T-helper 2 cell treated with Interferon-gamma antibody and Interleukin-4, amounts not matched to agents 5 μg/mL and 100 μg/mL, for 36 hours (primary cell): Measurements from ENCODE around the gene SSTR1.
A peak's percentile ranks its signal among the peaks of the same experiment; 100 is the strongest.

ENCODE experiments used
- DNase-seq: peaks from one replicate; pipeline ENCODE4 v3.0.0; 2021; ENCODE audit warnings: low spot score
- H3K27ac Mint-ChIP-seq: one replicate; pipeline ENCODE4 v1.8.0; 2021; ENCODE audit warnings: mild to moderate bottlenecking, mixed read lengths
- H3K27me3 Mint-ChIP-seq: one replicate; pipeline ENCODE4 v1.8.0; 2021; ENCODE audit warnings: low read depth, mixed read lengths
- H3K36me3 Mint-ChIP-seq: one replicate; pipeline ENCODE4 v1.8.0; 2021; ENCODE audit warnings: low read depth, mixed read lengths
- H3K4me1 Mint-ChIP-seq: one replicate; pipeline ENCODE4 v1.8.0; 2021; ENCODE audit warnings: low read depth, mixed read lengths
- H3K4me3 Mint-ChIP-seq: one replicate; pipeline ENCODE4 v1.8.0; 2022; ENCODE audit warnings: mild to moderate bottlenecking, moderate library complexity, mixed read lengths
- H3K9me3 Mint-ChIP-seq: one replicate; pipeline ENCODE4 v1.8.0; 2021; ENCODE audit warnings: mixed read lengths

Gene SSTR1

DNA sequence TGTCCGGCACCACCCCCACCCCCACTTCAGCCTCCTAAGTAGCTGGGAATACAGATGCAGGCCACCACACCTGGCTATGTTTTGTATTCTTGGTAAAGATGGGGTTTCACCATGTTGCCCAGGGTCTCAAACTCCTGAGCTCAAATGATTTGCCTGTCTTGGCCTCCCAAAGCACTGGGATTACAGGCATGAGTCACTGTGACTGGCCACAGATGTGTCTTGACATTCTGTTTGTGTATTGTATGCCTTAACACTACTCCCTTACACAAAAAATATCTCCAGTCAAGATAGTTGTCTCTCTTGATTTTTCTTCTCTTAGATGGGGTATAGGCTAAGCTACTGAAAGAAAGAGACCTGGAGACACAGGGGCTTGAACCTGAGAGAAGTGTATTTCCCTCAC is 30.6 kb downstream of the SSTR1 start:
- Mint-ChIP-seq H3K9me3 (no peaks in the 10 kb centered on the region), H3K27ac (no peak overlapping the region), H3K36me3 (no peaks in the 10 kb centered on the region), H3K4me3 (no peak overlapping the region), H3K27me3 (peaks cover 2% of the 10 kb centered on the region), H3K4me1 (no peaks in the 10 kb centered on the region)
- no peak for DNase-seq

DNA sequence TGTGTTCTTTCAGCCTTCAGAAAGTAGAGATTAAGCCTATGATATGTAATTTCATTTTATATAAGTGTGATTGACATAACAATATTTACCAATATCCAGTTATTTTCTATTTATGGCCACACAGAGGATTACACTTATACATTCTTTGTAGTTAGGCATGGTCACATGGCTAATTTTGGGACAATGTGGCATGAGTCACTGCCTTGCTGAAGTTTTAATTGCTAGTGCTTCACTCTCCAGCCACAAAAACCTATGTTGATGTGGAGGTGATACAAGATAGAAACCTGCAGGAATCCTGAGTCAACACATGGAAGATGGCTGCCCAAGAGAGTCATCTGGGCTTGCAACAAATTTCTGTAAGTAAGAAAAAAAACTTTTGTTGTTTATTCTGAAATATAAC is 31.2 kb downstream of the SSTR1 start:
- no peak for DNase-seq
- no peak overlapping the region for H3K4me3 Mint-ChIP-seq
- H3K36me3 Mint-ChIP-seq = no peaks in the 10 kb centered on the region
- H3K27ac Mint-ChIP-seq = no peak overlapping the region
- no peaks in the 10 kb centered on the region for H3K9me3 Mint-ChIP-seq
- H3K27me3 Mint-ChIP-seq = peaks cover 2% of the 10 kb centered on the region
- H3K4me1 Mint-ChIP-seq = no peaks in the 10 kb centered on the region

DNA sequence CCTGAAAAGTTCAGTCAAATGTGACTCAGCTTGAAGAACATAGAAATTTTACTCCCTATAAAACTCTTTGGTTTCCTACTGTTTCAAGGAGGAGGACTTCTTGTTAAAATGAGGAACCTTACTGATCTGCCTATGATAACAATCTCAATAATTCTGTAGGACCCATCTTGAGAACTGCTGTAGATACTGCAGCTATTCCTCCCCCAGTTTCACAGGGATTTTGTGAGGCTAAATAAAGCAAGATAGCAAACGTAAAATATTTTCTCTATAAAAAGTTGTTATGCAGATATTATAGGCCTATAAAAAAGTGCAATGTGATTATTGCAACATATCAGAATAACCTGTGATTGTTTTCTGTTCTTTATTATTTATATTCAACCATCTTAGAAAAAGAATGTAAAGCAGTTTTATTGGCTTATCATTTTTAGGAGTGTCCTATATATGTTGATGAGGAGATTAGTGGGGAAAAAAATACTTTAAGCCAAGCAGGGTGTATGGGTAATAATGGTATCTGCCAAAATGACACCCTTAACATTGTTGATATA is 36.1 kb downstream of the SSTR1 start:
- no peak overlapping the region for H3K4me3 Mint-ChIP-seq
- no peaks in the 10 kb centered on the region for H3K36me3 Mint-ChIP-seq
- no peaks in the 10 kb centered on the region for H3K27me3 Mint-ChIP-seq
- no peaks in the 10 kb centered on the region for H3K9me3 Mint-ChIP-seq
- H3K4me1 Mint-ChIP-seq = no peaks in the 10 kb centered on the region
- no peak overlapping the region for H3K27ac Mint-ChIP-seq
- no peak for DNase-seq

- DNase-seq = no peak
- Mint-ChIP-seq H3K4me3 (no peak overlapping the region), H3K9me3 (no peaks in the 10 kb centered on the region), H3K36me3 (no peaks in the 10 kb centered on the region), H3K27me3 (peaks cover 19% of the 10 kb centered on the region), H3K4me1 (no peaks in the 10 kb centered on the region), H3K27ac (no peak overlapping the region)
Observed at GRCh38 chr14:38248321-38249028, 40.8 kb downstream of the SSTR1 start.

GRCh38 chr14:38250331-38250730 is 42.6 kb downstream of the SSTR1 start:
- no peak for DNase-seq
- peaks cover 2% of the 10 kb centered on the region for H3K4me1 Mint-ChIP-seq
- no peak overlapping the region for H3K27ac Mint-ChIP-seq
- H3K4me3 Mint-ChIP-seq = no peak overlapping the region
- no peaks in the 10 kb centered on the region for H3K36me3 Mint-ChIP-seq
- H3K9me3 Mint-ChIP-seq = no peaks in the 10 kb centered on the region
- H3K27me3 Mint-ChIP-seq = peaks cover 34% of the 10 kb centered on the region

DNA sequence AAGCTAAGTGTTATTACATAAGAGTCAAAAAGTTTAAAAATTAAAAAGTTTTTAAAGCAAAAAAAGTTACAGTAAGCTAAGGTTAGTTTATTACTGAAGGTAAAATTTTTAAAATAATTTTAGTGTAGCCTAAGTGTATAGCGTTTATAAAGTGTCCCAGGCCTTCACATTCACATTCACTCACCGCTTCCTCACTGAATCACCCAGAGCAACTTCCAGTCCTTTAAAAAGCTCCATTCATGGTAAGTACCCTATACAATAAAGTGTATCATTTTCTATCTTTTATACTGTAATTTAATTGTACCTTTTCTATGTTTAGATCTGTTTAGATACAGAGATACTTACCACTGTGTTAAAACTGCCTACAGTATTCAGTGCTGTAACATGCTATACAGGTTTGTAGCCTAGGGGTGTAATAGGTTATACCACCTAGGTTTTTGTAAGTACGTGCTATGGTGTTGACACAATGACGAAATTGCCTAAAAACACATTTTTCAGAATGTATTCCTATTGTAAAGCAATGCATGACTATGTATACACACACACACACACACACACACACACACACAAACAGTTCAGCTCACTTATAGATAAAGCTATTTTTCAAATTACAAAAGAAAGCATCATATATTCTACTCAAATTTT is 44.5 kb downstream of the SSTR1 start:
- DNase-seq = no peak
- Mint-ChIP-seq H3K27ac (no peak overlapping the region), H3K9me3 (no peaks in the 10 kb centered on the region), H3K4me3 (no peak overlapping the region), H3K36me3 (no peaks in the 10 kb centered on the region), H3K27me3 (peaks cover 48% of the 10 kb centered on the region), H3K4me1 (peaks cover 7% of the 10 kb centered on the region)

DNA sequence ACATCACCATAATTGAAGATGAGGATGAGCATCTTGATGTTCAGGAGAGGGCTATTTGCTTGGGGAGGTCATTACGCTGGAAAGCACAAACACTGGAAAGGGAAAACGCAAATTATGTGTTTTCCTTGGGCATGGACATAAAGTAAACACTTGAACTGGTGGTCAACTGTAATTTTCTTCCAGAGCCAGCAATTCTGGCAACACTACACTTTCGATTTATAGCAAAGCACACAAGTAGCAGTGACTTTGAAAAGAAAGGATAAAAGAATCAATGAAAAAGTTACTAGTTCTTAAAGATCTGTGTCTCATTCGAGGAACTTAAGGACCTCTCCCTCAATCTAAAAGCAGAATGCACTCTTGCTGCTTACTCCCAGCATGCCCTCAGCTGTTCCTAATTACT is 46.0 kb downstream of the SSTR1 start:
- no peak for DNase-seq
- H3K4me3 Mint-ChIP-seq = no peak overlapping the region
- H3K36me3 Mint-ChIP-seq = no peaks in the 10 kb centered on the region
- H3K27ac Mint-ChIP-seq = no peak overlapping the region
- H3K27me3 Mint-ChIP-seq = peaks cover 56% of the 10 kb centered on the region
- no peaks in the 10 kb centered on the region for H3K9me3 Mint-ChIP-seq
- peaks cover 7% of the 10 kb centered on the region for H3K4me1 Mint-ChIP-seq

- DNase-seq = no peak
- no peak overlapping the region for H3K27ac Mint-ChIP-seq
- H3K36me3 Mint-ChIP-seq = no peaks in the 10 kb centered on the region
- no peaks in the 10 kb centered on the region for H3K9me3 Mint-ChIP-seq
- peaks cover 51% of the 10 kb centered on the region for H3K27me3 Mint-ChIP-seq
- H3K4me1 Mint-ChIP-seq = peaks cover 7% of the 10 kb centered on the region
- peak overlapping the region; percentile 21 for H3K4me3 Mint-ChIP-seq
Observed at GRCh38 chr14:38254571-38255407, 47.1 kb downstream of the SSTR1 start.

DNA sequence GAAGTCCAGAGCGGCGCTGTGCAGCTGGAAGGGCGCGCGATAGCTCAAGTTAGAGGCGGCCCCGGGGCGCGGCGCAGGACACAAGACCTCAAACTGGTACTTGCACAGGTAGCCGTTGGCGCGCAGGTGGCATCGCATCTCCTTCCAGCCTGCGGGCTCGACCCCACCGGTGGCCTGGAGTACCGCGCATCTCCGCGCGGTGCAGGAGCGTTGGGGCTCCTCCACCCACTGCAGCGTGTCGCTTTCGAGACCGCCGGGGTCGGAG is 47.6 kb downstream of the SSTR1 start:
- Mint-ChIP-seq H3K9me3 (no peaks in the 10 kb centered on the region), H3K4me3 (no peak overlapping the region), H3K27me3 (peaks cover 51% of the 10 kb centered on the region), H3K27ac (no peak overlapping the region), H3K36me3 (no peaks in the 10 kb centered on the region), H3K4me1 (peaks cover 7% of the 10 kb centered on the region)
- no peak for DNase-seq

DNA sequence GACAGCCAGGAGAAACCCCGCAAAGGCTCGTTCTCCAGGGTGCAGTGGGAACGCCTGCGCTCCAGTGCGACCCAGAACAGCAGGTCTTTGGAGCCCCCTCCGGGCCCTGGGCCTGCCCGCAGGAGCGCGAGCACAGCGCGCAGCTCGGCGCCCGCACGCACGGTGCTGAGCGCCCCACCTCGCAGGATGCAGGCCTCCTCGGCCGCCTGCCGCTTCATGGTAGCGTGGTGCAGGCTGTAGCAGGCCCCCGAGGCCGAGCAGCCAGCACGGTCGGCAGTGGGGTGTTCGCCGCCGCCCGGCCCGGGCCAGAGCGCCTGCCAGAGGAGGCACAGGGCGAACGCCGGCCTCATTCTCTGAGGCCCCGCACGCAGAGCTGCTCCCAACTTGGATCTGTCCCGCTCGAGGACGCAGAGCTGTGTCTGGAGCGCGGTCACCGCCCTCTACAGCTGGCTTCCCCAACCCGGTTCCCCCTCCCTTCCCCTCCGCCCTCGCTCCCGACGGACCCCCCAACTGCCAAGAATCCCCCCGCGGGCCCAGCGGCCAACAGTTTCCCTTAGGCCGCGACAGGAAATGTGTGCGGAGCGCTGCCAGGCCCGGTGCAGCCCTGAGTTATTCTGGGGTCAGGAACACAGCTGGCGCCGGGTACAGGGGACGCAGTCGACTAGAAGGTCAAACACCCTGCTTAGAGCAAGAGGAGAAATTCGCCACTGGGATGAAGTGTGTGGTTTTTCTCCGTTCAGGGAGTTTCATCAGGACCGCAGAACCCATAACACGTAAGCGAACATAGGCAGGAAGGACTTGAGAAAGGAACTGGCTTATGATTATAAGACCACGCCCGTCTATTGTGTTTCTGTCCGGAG is 48.2 kb downstream of the SSTR1 start, which contains the start of gene CLEC14A:
CLEC14A (minus strand) TSS at position 421 of the 860 bp plus-strand sequence; CDS start at position 350, 71 bp downstream.
- H3K9me3 Mint-ChIP-seq = no peaks in the 10 kb centered on the region
- peak within 1 kb of the TSS; percentile 62 for H3K4me3 Mint-ChIP-seq
- peak; percentile 4 for DNase-seq
- H3K36me3 Mint-ChIP-seq = no peaks in the 10 kb centered on the region
- H3K27ac Mint-ChIP-seq = no peak within 1 kb of the TSS
- peaks cover 51% of the 10 kb centered on the region for H3K27me3 Mint-ChIP-seq
- H3K4me1 Mint-ChIP-seq = peaks cover 7% of the 10 kb centered on the region

- no peak overlapping the region for H3K4me3 Mint-ChIP-seq
- DNase-seq = no peak
- H3K27ac Mint-ChIP-seq = no peak overlapping the region
- peaks cover 49% of the 10 kb centered on the region for H3K27me3 Mint-ChIP-seq
- peaks cover 7% of the 10 kb centered on the region for H3K4me1 Mint-ChIP-seq
- H3K36me3 Mint-ChIP-seq = no peaks in the 10 kb centered on the region
- peaks cover 3% of the 10 kb centered on the region for H3K9me3 Mint-ChIP-seq
Observed at GRCh38 chr14:38256533-38256840, 48.8 kb downstream of the SSTR1 start.

- Mint-ChIP-seq H3K36me3 (no peaks in the 10 kb centered on the region), H3K4me3 (no peak overlapping the region), H3K4me1 (peaks cover 7% of the 10 kb centered on the region), H3K27ac (no peak overlapping the region), H3K27me3 (peaks cover 42% of the 10 kb centered on the region), H3K9me3 (peaks cover 10% of the 10 kb centered on the region)
- no peak for DNase-seq
Observed at GRCh38 chr14:38257507-38257906, 49.8 kb downstream of the SSTR1 start.

GRCh38 chr14:38261620-38262019 is 53.9 kb downstream of the SSTR1 start:
- H3K27me3 Mint-ChIP-seq = peaks cover 12% of the 10 kb centered on the region
- DNase-seq = no peak
- H3K4me1 Mint-ChIP-seq = no peaks in the 10 kb centered on the region
- H3K36me3 Mint-ChIP-seq = no peaks in the 10 kb centered on the region
- H3K9me3 Mint-ChIP-seq = peaks cover 10% of the 10 kb centered on the region
- H3K27ac Mint-ChIP-seq = no peak overlapping the region
- no peak overlapping the region for H3K4me3 Mint-ChIP-seq
